GM23338 (cell line): Measurements from ENCODE around the gene FRAT2. TPM values are rescaled to one million over a fixed set of nuclear protein-coding genes. Genes with fewer than 3 reads are reported as not detected.

Source experiments
- ATAC-seq: fragments of 200-7000 bp; cut with Tn5 transposase; 3 replicates; pipeline ENCODE4 v1.9.1; 2020
- DNase-seq: peaks from one replicate; pipeline ENCODE4 v3.0.0-alpha.2; 2015; ENCODE audit warnings: low spot score
- H2AFZ ChIP-seq: fragments of 200-600 bp; sonication (generic); 2 replicates; pipeline ENCODE4 v1.8.0; 2016; ENCODE audit warnings: antibody characterized with exemption, mild to moderate bottlenecking, moderate library complexity
- H3F3A ChIP-seq: fragments of 200-600 bp; sonication (generic); replicated peaks from 2 replicates; pipeline ENCODE4 v1.8.0; 2017; ENCODE audit warnings: antibody characterized with exemption, mixed run types, low read depth
- H3K27ac ChIP-seq: fragments of 200-600 bp; sonication (generic); 2 replicates; pipeline ENCODE4 v1.6.1; 2016; ENCODE audit warnings: low read depth
- H3K27me3 ChIP-seq: fragments of 200-600 bp; sonication (generic); 2 replicates; pipeline ENCODE4 v1.8.0; 2016; ENCODE audit warnings: mild to moderate bottlenecking, mixed run types, moderate library complexity; ENCODE audit not compliant: insufficient read depth
- H3K36me3 ChIP-seq: fragments of 200-600 bp; sonication (generic); 2 replicates; pipeline ENCODE4 v1.8.0; 2016; ENCODE audit warnings: mild to moderate bottlenecking; ENCODE audit not compliant: insufficient read depth
- H3K4me1 ChIP-seq: fragments of 200-600 bp; sonication (generic); 2 replicates; pipeline ENCODE4 v1.8.0; 2016; ENCODE audit warnings: mild to moderate bottlenecking, moderate library complexity; ENCODE audit not compliant: insufficient read depth
- H3K4me2 ChIP-seq: fragments of 200-600 bp; sonication (generic); 2 replicates; pipeline ENCODE4 v1.7.1; 2017; ENCODE audit warnings: mixed run types
- H3K4me3 ChIP-seq: fragments of 200-600 bp; sonication (generic); 2 replicates; pipeline ENCODE4 v1.6.1; 2016; ENCODE audit warnings: mixed run types
- H3K79me2 ChIP-seq: fragments of 200-600 bp; sonication (generic); replicated peaks from 2 replicates; pipeline ENCODE4 v1.8.0; 2017; ENCODE audit warnings: mild to moderate bottlenecking; ENCODE audit not compliant: insufficient read depth
- H3K9me2 ChIP-seq: fragments of 200-600 bp; sonication (generic); 2 replicates; pipeline ENCODE4 v1.8.0; 2017; ENCODE audit not compliant: insufficient read depth
- H4K20me1 ChIP-seq: fragments of 200-600 bp; sonication (generic); replicated peaks from 2 replicates; pipeline ENCODE4 v1.8.0; 2017; ENCODE audit warnings: mild to moderate bottlenecking; ENCODE audit not compliant: insufficient read depth
- H3K27ac Mint-ChIP-seq: 2 replicates; pipeline ENCODE4 v1.8.0; 2020; ENCODE audit warnings: inconsistent platforms, mild to moderate bottlenecking, moderate library complexity, mixed read lengths
- H3K27me3 Mint-ChIP-seq: 3 replicates; pipeline ENCODE4 v1.8.0; 2022; ENCODE audit warnings: low read depth, mild to moderate bottlenecking, moderate library complexity, mixed read lengths, inconsistent platforms; ENCODE audit not compliant: insufficient read depth, poor library complexity
- H3K36me3 Mint-ChIP-seq: 3 replicates; pipeline ENCODE4 v1.8.0; 2021; ENCODE audit warnings: low read depth, mild to moderate bottlenecking, inconsistent platforms, moderate library complexity, mixed read lengths
- H3K4me1 Mint-ChIP-seq: 3 replicates; pipeline ENCODE4 v1.8.0; 2020; ENCODE audit warnings: mild to moderate bottlenecking, inconsistent platforms, mixed read lengths
- H3K4me3 Mint-ChIP-seq: 3 replicates; pipeline ENCODE4 v1.8.0; 2021; ENCODE audit warnings: moderate library complexity, mild to moderate bottlenecking, inconsistent platforms, mixed read lengths
- H3K9me3 Mint-ChIP-seq: 3 replicates; pipeline ENCODE4 v1.8.0; 2020; ENCODE audit warnings: moderate library complexity, mild to moderate bottlenecking, inconsistent platforms, mixed read lengths
- CREB1 ChIP-seq: fragments of 250-450 bp; sonication (Bioruptor Pico); IDR thresholded peaks from 2 replicates; pipeline ENCODE4 v1.5.0; 2020; ENCODE audit warnings: low read depth, mild to moderate bottlenecking, moderate library complexity
- EZH2 ChIP-seq: fragments of 200-600 bp; sonication (generic); IDR thresholded peaks from one replicate; pipeline ENCODE4 v1.8.0; 2017; ENCODE audit warnings: antibody characterized with exemption, mild to moderate bottlenecking, low read depth; ENCODE audit not compliant: unreplicated experiment
- EZH2phosphoT487 ChIP-seq: fragments of 200-600 bp; sonication (generic); IDR thresholded peaks from one replicate; pipeline ENCODE4 v1.8.1; 2018; ENCODE audit warnings: antibody characterized with exemption; ENCODE audit not compliant: unreplicated experiment
- JUNB ChIP-seq: IDR thresholded peaks from one replicate; pipeline ENCODE4 v1.6.1; 2016; ENCODE audit warnings: antibody characterized with exemption; ENCODE audit not compliant: unreplicated experiment
- NANOG ChIP-seq: IDR thresholded peaks from 2 replicates; pipeline ENCODE4 v1.6.1; 2016; ENCODE audit warnings: antibody characterized with exemption, borderline replicate concordance
- POLR2AphosphoS5 ChIP-seq: IDR thresholded peaks from 2 replicates; pipeline ENCODE4 v1.6.1; 2016; ENCODE audit warnings: antibody characterized with exemption, low read depth
- STAT1 ChIP-seq: IDR thresholded peaks from one replicate; pipeline ENCODE4 v1.6.1; 2016; ENCODE audit warnings: antibody characterized with exemption; ENCODE audit not compliant: unreplicated experiment
- ZNF114 ChIP-seq: fragments of 250-450 bp; sonication (Bioruptor Pico); IDR thresholded peaks from 2 replicates; pipeline ENCODE4 v1.5.0; 2020; ENCODE audit warnings: mild to moderate bottlenecking, moderate library complexity
- ZNF331 ChIP-seq: fragments of 250-450 bp; sonication (Bioruptor Pico); IDR thresholded peaks from 2 replicates; pipeline ENCODE4 v1.5.0; 2020; ENCODE audit warnings: low read depth, mild to moderate bottlenecking, moderate library complexity
- polyA plus RNA-seq: library from polyadenylated mRNA; unstranded; fragments of >200 nt; fragmentation: Nextera tagmentation; extraction: Ambion mirVana; gene quantifications from 2 replicates; pipeline ENCODE4 v1.2.1, GENCODE V29; 2016
- total RNA-seq: library from RNA; depleted of rRNA; stranded (reverse); fragments of >200 nt; shearing (Covaris generic); gene quantifications from 2 replicates; pipeline ENCODE4 v1.2.3, GENCODE V29; 2014
- TF ChIP-seq, protein P1 (sequence below): IDR thresholded peaks from 2 replicates; pipeline ENCODE4 v1.6.1; 2016; ENCODE audit warnings: antibody characterized with exemption
- TF ChIP-seq, protein P2 (sequence below): IDR thresholded peaks from one replicate; pipeline ENCODE4 v1.6.1; 2018; ENCODE audit warnings: antibody characterized with exemption; ENCODE audit not compliant: unreplicated experiment
- TF ChIP-seq, protein P3 (sequence below), 2 experiments: fragments of 200-600 bp in 1 of 2; sonication (generic) in 1 of 2; conservative IDR thresholded peaks; 2 replicates each; pipeline versions ENCODE4 v1.5.1 to v1.6.1; 2016 to 2017; ENCODE audit warnings: antibody characterized with exemption in 2 of 2, low read depth in 2 of 2, mild to moderate bottlenecking in 2 of 2, moderate library complexity in 1 of 2
- TF ChIP-seq, protein P4 (sequence below): fragments of 250-450 bp; sonication (Bioruptor Pico); IDR thresholded peaks from 2 replicates; pipeline ENCODE4 v1.5.0; 2020; ENCODE audit warnings: mild to moderate bottlenecking, moderate library complexity

FRAT2 gene
- total and polyA plus RNA-seq, 2 experiments from 2014 or later = 24.5 to 109 TPM

DNA sequence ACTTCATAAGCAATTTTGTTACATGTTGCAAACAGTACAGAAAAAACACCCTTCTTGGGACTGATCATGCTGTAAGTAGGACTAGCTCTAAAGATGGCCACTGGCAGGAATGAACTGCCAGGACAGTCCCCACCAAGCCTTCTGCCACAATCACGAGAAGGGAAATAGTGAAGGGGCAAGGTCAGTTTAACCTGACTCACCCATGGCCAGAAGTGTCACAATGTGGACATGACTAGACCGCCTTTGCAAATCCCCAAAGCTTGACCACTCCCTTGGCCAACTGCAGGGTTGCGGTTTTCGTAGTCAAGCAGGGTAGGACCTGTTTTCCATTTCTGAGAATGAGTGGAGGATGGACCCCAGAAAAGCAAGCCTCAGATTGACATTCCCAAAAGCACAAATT, 19.4 kb upstream of the FRAT2 start:
- Histone ChIP-seq H3K79me2 (no peaks in the 10 kb centered on the region), H3K36me3 (peaks cover 11% of the 10 kb centered on the region; the same call in 1 of the 2 replicates), H3F3A (peaks cover 18% of the 10 kb centered on the region), H3K27ac (peak overlapping the region; percentile 63; the same call in 1 of the 2 replicates), H3K4me1 (0 out of 2 replicates have a peak, but pooled peaks cover 2% of the 10 kb centered on the region), H2AFZ (no peak overlapping the region), H3K4me2 (no peak overlapping the region), H3K27me3 (no peaks in the 10 kb centered on the region), H4K20me1 (no peaks in the 10 kb centered on the region; the same call in 1 of the 2 replicates), H3K9me2 (no peaks in the 10 kb centered on the region), H3K4me3 (no peak overlapping the region)
- peaks cover 38% of the 10 kb centered on the region for H3K36me3 Mint-ChIP-seq
- H3K27ac Mint-ChIP-seq = no peak overlapping the region
- H3K4me3 Mint-ChIP-seq = no peak overlapping the region
- TF ChIP-seq EZH2 (no peak), ZNF114 (CRISPR knock-in tag) (no peak), JUNB (no peak), NANOG (no peak), ZNF331 (CRISPR knock-in tag) (no peak), STAT1 (no peak), POLR2AphosphoS5 (no peak), EZH2phosphoT487 (no peak), CREB1 (CRISPR knock-in tag) (no peak)
- TF ChIP-seq, protein P1, sequence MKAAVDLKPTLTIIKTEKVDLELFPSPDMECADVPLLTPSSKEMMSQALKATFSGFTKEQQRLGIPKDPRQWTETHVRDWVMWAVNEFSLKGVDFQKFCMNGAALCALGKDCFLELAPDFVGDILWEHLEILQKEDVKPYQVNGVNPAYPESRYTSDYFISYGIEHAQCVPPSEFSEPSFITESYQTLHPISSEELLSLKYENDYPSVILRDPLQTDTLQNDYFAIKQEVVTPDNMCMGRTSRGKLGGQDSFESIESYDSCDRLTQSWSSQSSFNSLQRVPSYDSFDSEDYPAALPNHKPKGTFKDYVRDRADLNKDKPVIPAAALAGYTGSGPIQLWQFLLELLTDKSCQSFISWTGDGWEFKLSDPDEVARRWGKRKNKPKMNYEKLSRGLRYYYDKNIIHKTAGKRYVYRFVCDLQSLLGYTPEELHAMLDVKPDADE = no peak
- TF ChIP-seq, protein P2, sequence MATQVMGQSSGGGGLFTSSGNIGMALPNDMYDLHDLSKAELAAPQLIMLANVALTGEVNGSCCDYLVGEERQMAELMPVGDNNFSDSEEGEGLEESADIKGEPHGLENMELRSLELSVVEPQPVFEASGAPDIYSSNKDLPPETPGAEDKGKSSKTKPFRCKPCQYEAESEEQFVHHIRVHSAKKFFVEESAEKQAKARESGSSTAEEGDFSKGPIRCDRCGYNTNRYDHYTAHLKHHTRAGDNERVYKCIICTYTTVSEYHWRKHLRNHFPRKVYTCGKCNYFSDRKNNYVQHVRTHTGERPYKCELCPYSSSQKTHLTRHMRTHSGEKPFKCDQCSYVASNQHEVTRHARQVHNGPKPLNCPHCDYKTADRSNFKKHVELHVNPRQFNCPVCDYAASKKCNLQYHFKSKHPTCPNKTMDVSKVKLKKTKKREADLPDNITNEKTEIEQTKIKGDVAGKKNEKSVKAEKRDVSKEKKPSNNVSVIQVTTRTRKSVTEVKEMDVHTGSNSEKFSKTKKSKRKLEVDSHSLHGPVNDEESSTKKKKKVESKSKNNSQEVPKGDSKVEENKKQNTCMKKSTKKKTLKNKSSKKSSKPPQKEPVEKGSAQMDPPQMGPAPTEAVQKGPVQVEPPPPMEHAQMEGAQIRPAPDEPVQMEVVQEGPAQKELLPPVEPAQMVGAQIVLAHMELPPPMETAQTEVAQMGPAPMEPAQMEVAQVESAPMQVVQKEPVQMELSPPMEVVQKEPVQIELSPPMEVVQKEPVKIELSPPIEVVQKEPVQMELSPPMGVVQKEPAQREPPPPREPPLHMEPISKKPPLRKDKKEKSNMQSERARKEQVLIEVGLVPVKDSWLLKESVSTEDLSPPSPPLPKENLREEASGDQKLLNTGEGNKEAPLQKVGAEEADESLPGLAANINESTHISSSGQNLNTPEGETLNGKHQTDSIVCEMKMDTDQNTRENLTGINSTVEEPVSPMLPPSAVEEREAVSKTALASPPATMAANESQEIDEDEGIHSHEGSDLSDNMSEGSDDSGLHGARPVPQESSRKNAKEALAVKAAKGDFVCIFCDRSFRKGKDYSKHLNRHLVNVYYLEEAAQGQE = no peak
- TF ChIP-seq, protein P3, sequence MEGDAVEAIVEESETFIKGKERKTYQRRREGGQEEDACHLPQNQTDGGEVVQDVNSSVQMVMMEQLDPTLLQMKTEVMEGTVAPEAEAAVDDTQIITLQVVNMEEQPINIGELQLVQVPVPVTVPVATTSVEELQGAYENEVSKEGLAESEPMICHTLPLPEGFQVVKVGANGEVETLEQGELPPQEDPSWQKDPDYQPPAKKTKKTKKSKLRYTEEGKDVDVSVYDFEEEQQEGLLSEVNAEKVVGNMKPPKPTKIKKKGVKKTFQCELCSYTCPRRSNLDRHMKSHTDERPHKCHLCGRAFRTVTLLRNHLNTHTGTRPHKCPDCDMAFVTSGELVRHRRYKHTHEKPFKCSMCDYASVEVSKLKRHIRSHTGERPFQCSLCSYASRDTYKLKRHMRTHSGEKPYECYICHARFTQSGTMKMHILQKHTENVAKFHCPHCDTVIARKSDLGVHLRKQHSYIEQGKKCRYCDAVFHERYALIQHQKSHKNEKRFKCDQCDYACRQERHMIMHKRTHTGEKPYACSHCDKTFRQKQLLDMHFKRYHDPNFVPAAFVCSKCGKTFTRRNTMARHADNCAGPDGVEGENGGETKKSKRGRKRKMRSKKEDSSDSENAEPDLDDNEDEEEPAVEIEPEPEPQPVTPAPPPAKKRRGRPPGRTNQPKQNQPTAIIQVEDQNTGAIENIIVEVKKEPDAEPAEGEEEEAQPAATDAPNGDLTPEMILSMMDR (conservative IDR thresholded peaks at IDR 0.05; ENCODE audit: low read depth in 2 of 2) = no peak
- TF ChIP-seq, protein P4, sequence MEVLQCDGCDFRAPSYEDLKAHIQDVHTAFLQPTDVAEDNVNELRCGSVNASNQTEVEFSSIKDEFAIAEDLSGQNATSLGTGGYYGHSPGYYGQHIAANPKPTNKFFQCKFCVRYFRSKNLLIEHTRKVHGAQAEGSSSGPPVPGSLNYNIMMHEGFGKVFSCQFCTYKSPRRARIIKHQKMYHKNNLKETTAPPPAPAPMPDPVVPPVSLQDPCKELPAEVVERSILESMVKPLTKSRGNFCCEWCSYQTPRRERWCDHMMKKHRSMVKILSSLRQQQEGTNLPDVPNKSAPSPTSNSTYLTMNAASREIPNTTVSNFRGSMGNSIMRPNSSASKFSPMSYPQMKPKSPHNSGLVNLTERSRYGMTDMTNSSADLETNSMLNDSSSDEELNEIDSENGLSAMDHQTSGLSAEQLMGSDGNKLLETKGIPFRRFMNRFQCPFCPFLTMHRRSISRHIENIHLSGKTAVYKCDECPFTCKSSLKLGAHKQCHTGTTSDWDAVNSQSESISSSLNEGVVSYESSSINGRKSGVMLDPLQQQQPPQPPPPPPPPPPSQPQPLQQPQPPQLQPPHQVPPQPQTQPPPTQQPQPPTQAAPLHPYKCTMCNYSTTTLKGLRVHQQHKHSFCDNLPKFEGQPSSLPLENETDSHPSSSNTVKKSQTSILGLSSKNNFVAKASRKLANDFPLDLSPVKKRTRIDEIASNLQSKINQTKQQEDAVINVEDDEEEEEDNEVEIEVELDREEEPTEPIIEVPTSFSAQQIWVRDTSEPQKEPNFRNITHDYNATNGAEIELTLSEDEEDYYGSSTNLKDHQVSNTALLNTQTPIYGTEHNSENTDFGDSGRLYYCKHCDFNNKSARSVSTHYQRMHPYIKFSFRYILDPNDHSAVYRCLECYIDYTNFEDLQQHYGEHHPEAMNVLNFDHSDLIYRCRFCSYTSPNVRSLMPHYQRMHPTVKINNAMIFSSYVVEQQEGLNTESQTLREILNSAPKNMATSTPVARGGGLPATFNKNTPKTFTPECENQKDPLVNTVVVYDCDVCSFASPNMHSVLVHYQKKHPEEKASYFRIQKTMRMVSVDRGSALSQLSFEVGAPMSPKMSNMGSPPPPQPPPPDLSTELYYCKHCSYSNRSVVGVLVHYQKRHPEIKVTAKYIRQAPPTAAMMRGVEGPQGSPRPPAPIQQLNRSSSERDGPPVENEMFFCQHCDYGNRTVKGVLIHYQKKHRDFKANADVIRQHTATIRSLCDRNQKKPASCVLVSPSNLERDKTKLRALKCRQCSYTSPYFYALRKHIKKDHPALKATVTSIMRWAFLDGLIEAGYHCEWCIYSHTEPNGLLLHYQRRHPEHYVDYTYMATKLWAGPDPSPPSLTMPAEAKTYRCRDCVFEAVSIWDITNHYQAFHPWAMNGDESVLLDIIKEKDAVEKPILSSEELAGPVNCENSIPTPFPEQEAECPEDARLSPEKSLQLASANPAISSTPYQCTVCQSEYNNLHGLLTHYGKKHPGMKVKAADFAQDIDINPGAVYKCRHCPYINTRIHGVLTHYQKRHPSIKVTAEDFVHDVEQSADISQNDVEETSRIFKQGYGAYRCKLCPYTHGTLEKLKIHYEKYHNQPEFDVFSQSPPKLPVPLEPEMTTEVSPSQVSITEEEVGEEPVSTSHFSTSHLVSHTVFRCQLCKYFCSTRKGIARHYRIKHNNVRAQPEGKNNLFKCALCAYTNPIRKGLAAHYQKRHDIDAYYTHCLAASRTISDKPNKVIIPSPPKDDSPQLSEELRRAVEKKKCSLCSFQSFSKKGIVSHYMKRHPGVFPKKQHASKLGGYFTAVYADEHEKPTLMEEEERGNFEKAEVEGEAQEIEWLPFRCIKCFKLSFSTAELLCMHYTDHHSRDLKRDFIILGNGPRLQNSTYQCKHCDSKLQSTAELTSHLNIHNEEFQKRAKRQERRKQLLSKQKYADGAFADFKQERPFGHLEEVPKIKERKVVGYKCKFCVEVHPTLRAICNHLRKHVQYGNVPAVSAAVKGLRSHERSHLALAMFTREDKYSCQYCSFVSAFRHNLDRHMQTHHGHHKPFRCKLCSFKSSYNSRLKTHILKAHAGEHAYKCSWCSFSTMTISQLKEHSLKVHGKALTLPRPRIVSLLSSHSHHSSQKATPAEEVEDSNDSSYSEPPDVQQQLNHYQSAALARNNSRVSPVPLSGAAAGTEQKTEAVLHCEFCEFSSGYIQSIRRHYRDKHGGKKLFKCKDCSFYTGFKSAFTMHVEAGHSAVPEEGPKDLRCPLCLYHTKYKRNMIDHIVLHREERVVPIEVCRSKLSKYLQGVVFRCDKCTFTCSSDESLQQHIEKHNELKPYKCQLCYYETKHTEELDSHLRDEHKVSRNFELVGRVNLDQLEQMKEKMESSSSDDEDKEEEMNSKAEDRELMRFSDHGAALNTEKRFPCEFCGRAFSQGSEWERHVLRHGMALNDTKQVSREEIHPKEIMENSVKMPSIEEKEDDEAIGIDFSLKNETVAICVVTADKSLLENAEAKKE (CRISPR knock-in tag) = no peak
- ATAC-seq (no peak), DNase-seq (no peak)
- H3K27me3 Mint-ChIP-seq = peaks cover 10% of the 10 kb centered on the region
- H3K4me1 Mint-ChIP-seq = peaks cover 5% of the 10 kb centered on the region; the same call in 2 of the 3 replicates
- H3K9me3 Mint-ChIP-seq = no peaks in the 10 kb centered on the region
